RWPE2 (cell line): Measurements from ENCODE around the gene GALNT2.

Experiments used
- ATAC-seq: fragments of 200-7000 bp; cut with Tn5 transposase; 3 replicates; pipeline ENCODE4 v1.9.1; 2021; ENCODE audit warnings: low read depth
- DNase-seq: peaks from one replicate; pipeline ENCODE4 v3.0.0-alpha.2; 2020; ENCODE audit warnings: low spot score
- H3K27ac ChIP-seq: fragments of 450-650 bp; 2 replicates; pipeline ENCODE4 v1.5.1; 2017; ENCODE audit warnings: mild to moderate bottlenecking; ENCODE audit not compliant: poor library complexity, severe bottlenecking
- H3K27me3 ChIP-seq: fragments of 250-450 bp; sonication (Bioruptor Pico); 2 replicates; pipeline ENCODE4 v1.5.1; 2021; ENCODE audit warnings: mild to moderate bottlenecking, moderate library complexity; ENCODE audit not compliant: insufficient read depth, poor library complexity, severe bottlenecking
- H3K36me3 ChIP-seq: fragments of 250-450 bp; sonication (Bioruptor Pico); 2 replicates; pipeline ENCODE4 v1.5.1; 2020; ENCODE audit warnings: low read depth, mild to moderate bottlenecking, moderate library complexity
- H3K4me1 ChIP-seq: fragments of 250-450 bp; sonication (Bioruptor Pico); 2 replicates; pipeline ENCODE4 v1.5.1; 2021; ENCODE audit warnings: mild to moderate bottlenecking, moderate library complexity; ENCODE audit not compliant: insufficient read depth, poor library complexity, severe bottlenecking
- H3K4me3 ChIP-seq: fragments of 250-450 bp; sonication (Bioruptor Pico); 2 replicates; pipeline ENCODE4 v1.5.1; 2021; ENCODE audit warnings: mild to moderate bottlenecking, moderate library complexity; ENCODE audit not compliant: severe bottlenecking
- H3K9me3 ChIP-seq: fragments of 250-450 bp; sonication (Bioruptor Pico); 2 replicates; pipeline ENCODE4 v1.5.1; 2021; ENCODE audit warnings: mild to moderate bottlenecking, moderate library complexity; ENCODE audit not compliant: severe bottlenecking
- TF ChIP-seq, protein P1 (sequence below): fragments of 450-650 bp; IDR thresholded peaks from one replicate; pipeline ENCODE4 v1.5.1; 2017; ENCODE audit warnings: mild to moderate bottlenecking, moderate library complexity; ENCODE audit not compliant: poor library complexity, severe bottlenecking

Gene GALNT2

DNA sequence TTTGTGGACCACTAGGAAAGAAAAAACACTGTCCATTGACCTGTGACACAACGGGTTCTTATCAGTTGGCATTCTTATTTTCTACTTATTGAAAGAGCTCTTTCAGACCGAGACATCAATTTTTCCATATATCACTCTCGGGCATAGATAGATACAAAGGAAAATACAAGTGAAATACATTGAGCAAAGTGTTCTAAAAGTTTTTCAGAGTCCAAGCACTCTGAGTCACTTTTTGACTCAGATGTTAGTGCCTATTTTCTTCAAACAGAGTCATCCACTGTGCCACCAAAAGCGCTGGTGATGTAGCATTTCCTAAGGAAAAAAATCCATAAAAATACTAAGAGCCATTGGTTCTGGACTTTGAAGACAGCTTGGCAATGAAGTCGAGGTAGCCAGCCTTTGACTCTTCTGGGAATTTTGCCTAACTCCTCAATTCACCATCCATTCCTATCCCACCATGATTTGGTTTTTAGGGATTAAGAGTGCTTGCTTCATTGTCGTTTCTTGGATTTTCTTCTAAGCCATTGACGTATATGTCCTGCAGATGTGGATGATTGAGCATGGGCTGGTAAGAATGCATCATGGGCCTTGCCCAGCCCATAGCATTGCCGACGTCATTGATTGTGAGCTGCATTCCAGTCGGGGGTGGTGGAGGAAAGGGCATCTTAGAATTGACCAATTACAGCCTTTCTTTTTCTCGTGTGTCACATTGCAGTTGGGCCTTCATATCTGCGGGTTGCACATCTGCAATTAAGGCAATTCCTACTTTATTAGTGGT, 10.6 kb downstream of the GALNT2 start:
- TF ChIP-seq, protein P1, sequence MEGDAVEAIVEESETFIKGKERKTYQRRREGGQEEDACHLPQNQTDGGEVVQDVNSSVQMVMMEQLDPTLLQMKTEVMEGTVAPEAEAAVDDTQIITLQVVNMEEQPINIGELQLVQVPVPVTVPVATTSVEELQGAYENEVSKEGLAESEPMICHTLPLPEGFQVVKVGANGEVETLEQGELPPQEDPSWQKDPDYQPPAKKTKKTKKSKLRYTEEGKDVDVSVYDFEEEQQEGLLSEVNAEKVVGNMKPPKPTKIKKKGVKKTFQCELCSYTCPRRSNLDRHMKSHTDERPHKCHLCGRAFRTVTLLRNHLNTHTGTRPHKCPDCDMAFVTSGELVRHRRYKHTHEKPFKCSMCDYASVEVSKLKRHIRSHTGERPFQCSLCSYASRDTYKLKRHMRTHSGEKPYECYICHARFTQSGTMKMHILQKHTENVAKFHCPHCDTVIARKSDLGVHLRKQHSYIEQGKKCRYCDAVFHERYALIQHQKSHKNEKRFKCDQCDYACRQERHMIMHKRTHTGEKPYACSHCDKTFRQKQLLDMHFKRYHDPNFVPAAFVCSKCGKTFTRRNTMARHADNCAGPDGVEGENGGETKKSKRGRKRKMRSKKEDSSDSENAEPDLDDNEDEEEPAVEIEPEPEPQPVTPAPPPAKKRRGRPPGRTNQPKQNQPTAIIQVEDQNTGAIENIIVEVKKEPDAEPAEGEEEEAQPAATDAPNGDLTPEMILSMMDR, result no peak
- no peak for DNase-seq
- Histone ChIP-seq H3K4me1 (peaks cover 21% of the 10 kb centered on the region), H3K36me3 (no peaks in the 10 kb centered on the region), H3K27ac (peak overlapping the region; percentile 46), H3K27me3 (no peaks in the 10 kb centered on the region), H3K9me3 (no peaks in the 10 kb centered on the region), H3K4me3 (no peak overlapping the region)
- no peak for ATAC-seq

DNA sequence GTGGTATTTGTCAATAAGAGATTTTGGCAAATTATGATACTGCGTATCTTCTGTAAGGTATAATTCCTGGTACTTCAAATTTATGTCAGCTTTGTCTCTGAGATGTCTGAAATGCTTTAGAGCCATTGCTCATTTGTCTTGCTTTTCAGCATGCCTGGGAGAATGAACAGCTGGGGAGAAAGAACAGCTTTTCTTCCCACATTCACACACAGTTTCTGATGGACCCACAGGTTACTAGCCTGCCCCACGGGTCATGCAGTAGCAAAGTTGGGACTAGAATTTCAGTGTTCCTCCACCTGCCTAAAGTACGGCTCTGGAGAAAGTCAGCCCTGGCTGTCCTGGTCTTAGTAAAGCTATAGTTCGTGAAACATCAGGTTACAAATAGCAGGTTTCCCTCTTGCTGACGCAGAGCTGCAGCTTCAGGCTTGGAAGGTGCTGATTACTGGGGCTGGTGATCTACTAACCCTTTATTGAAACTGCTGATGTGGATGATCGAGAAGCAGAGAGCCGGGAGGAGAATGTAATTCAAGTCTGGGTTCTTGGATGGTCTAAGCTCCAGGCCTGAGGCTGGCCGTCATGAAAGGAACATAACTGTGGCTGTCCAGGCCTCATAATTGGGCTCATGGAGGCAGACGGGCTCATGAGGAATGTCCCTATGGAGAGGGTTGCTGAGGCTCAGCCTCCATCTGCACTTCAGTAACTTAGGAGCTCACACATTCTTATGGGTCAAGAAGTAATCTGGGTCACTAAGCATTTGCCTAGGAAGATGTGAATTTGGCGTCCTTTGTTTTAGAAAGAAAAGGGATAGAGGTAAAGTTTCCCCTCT, 12.4 kb downstream of the GALNT2 start:
- no peaks in the 10 kb centered on the region for H3K9me3 ChIP-seq
- no peaks in the 10 kb centered on the region for H3K36me3 ChIP-seq
- no peak overlapping the region for H3K4me3 ChIP-seq
- TF ChIP-seq, protein P1, result no peak
- DNase-seq (no peak), ATAC-seq (no peak)
- H3K27ac ChIP-seq, result peak overlapping the region; percentile 46
- no peaks in the 10 kb centered on the region for H3K27me3 ChIP-seq
- H3K4me1 ChIP-seq, result peaks cover 16% of the 10 kb centered on the region

DNA sequence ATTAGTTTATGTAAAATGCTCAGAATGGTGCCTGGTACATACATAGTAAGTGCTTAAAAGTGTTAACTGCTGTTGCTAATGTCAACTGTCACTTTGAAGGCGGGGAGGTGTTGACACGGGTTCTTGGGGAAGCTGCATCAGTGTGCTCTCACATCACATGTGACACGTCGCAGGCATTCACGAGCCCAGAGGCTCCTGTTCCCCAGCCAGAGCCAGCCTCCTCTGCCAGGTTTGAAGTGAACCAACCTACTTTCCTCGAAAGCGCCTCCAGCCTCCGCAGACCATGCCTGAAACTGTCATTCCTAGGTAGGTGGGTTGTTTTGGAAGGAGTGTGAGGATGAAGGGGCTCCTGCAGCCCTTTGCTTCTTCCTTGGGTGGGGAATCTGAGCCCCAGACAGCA, 13.8 kb downstream of the GALNT2 start:
- DNase-seq (no peak), ATAC-seq (no peak)
- H3K9me3 ChIP-seq, result no peaks in the 10 kb centered on the region
- no peaks in the 10 kb centered on the region for H3K27me3 ChIP-seq
- no peak overlapping the region for H3K27ac ChIP-seq
- peaks cover 26% of the 10 kb centered on the region for H3K4me1 ChIP-seq
- H3K4me3 ChIP-seq, result no peak overlapping the region
- H3K36me3 ChIP-seq, result no peaks in the 10 kb centered on the region
- TF ChIP-seq, protein P1, result no peak

DNA sequence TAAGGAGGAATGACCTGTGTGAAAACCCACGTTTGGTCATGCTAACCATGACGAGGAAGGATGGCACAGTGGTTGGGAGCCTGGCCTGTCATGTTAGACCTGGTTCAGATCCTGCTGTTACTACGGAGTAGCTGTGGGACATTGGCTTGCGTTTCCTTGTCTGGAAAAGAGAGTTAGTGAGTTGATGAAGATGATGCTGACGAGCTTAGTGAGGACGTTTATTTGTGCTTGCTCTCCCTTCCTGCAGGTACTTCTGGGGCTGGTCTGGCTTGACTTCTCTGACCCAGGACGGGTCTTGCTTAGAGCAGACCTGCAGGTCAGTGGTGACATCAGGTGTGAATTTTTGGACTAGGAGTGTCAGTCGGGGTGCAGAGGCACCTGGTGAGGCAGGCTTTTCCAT, 14.7 kb downstream of the GALNT2 start:
- ATAC-seq (no peak), DNase-seq (no peak)
- no peaks in the 10 kb centered on the region for H3K9me3 ChIP-seq
- no peaks in the 10 kb centered on the region for H3K27me3 ChIP-seq
- H3K4me1 ChIP-seq, result peaks cover 35% of the 10 kb centered on the region
- H3K4me3 ChIP-seq, result no peak overlapping the region
- TF ChIP-seq, protein P1, result no peak
- H3K27ac ChIP-seq, result peak overlapping the region; percentile 98
- no peaks in the 10 kb centered on the region for H3K36me3 ChIP-seq
